OCI-M1 (cell line): Measurements from ENCODE around the gene ENOX1.

Source experiments
- DNase-seq: peaks from one replicate; lab custom pipeline; 2025; lab: John Stamatoyannopoulos, UW

Gene ENOX1

DNA sequence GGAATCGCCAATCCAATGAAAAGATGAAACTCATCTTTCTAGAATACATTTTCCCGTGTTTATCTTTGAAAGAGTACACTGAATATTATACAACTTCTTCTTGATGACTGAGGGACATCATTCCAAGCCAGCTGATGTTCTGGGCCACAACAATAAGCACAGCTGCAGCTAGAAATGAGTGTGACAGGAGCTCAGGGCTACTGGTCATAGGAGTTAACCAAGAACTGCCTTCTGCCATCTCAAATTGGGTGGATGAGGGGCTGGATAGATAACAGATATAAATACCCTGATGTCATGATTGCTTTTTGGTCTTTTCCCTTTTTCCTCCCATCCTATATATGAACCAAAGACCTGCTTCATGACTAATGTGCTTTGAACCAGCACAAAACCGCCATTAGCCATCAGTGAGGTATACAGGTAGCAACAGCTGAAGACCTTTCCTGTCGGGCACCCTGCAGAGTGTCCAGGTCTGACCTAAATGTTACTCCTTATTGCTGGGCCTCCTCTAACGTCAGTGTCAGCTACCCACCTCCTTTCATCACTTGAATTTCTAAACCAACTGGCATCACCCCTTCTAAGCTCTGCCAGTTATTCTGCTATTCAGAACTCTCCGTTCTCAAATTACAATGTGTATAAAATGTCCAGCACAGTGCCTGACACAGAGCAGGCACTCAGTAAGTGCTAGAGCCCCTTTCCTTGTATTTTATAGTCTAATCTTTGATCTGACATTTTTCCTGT is 178.2 kb downstream of the ENOX1 start:
- DNase-seq, result no peak

GRCh38 chr13:43597599-43597945 is 189.2 kb downstream of the ENOX1 start:
- DNase-seq, result no peak

DNA sequence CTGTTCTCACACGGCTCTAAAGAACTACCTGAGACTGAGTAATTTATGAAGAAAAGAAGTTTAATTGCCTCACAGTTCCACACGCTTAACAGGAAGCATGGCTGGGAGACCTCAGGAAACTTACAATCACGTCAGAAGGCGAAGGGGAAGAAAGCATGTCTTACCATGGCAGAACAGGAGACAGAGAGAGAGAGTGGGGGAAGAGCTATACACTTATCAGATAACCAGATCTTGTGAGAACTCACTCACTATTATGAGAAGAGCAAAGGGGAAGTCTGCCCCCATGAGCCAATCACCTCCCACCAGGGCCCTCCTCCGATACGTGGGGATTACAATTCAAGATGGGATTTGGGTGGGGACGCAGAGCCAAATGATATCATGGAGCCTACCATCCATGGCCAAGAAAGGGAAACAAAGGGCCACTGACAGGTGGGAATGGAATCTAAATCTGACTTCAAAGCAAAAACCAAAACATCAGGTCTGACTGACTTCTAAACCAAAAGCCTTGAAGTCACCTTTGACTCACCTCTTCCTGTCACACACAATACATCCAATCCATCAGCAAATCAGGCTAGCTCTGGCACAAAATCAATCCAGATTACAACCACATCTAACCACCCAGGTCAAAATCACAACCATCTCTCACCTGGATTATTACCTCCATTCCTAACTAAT is 189.7 kb downstream of the ENOX1 start:
- DNase-seq, result no peak

- no peak for DNase-seq
Measured at GRCh38 chr13:43596006-43596405, 190.8 kb downstream of the ENOX1 start.

DNA sequence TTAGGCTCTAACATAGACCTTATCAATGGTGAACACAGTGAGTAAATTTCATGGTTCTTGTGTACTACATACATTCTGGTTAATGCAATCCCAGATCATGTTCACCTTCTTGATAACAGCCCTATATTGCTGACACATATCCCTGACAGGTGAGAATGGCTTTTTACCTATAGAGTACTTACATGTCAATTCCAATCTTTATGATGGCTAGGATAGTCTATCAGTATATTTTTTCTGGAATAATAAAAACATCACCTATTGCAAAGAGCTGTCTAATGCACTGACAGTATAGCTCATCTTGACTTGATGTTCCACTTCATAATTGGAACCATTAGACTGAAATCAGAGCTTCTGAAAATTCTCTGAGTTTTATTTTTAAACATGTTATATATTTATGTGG is 199.4 kb downstream of the ENOX1 start:
- no peak for DNase-seq

DNA sequence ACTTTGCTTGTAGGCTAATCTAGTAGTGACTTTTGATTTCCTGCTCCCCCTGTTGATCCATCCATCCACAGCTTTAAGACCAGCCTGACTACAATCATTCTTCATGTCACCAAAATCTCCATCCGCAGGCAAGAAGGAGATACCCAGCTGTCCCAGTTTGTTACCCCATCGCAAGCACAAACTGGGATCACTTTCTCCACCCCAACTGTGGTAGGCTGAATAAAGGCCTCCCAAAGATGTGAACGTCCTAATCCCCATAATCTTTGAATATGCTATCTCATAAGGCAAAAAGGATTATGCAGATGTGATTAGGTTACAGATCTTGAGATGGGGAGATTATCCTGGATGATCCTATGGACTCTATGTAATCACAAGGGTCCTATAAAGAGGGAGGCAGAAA is 202.0 kb downstream of the ENOX1 start:
- no peak for DNase-seq

DNA sequence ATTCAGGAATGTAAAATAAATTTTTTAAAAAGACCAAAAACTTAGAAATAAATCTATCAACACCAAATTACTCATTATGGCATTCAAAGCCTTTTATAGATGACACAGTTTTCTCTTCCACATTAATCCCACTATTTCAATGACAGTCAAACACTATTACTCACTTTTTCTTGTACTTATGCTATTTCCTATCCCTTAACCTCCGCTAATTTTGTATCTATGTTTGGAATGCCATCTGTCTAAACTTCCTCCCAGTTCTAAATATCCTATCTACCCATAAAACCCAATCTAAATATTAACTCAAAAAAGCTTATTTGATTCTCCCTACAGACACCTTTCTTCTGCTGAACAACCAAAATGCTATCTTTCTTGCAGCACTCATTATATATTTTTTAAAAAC is 203.5 kb downstream of the ENOX1 start:
- DNase-seq, result no peak

DNA sequence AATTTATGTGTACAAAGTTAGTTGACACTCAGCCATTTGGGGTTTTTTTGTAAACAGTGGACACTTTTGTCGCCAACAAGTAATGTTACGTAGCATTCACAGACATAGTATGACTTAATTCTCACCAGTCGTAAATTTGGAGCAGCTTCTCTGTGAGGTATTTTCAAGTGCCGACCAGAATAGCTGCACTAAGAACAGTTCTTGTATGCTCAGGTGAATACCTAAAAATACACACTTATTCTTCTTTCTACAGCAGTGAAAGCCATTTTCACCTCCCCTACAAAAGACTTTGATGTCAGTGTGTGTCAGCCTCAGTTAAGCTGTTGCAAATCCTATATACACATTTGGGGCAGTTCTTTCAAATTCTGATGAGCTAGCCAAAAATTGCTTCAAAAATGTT is 206.5 kb downstream of the ENOX1 start:
- DNase-seq, result no peak

DNA sequence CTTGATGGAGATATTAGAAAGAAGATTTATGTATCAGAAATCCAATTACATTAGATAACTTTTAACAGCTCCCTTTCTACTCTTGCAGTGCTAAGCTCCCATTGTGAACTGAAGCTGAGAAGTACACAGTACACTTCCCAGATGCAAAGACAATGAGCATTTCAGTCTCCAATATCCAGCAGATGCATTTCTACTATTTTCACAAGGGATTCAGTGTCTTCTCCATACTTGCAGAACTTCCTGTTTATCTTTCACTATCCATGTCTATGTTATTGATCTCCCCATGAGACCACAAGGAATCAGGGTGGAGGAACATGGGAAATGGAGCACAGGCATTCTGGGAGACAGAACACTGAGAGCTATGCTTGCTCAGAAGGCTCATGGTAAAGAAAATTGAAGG is 207.5 kb downstream of the ENOX1 start:
- DNase-seq, result no peak

DNA sequence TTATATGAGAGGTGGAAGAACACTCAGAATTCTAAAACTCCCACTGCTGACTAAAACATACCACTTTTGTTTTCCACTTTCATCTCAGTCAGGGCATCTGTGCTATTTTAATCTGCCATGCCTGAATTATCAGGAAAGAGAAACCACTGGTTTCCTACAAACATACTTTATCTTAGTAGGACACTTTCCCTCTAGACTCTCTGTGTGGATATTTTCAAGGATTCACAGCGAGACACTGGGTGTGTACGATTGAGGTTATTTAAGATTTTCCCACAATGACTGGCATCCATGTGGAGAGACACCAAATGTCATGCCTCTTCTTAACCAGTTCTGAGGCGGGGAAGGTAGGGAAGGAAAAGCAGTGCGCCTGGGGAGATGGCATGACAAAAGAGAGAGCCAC is 212.2 kb downstream of the ENOX1 start:
- peak; percentile 46 for DNase-seq

DNA sequence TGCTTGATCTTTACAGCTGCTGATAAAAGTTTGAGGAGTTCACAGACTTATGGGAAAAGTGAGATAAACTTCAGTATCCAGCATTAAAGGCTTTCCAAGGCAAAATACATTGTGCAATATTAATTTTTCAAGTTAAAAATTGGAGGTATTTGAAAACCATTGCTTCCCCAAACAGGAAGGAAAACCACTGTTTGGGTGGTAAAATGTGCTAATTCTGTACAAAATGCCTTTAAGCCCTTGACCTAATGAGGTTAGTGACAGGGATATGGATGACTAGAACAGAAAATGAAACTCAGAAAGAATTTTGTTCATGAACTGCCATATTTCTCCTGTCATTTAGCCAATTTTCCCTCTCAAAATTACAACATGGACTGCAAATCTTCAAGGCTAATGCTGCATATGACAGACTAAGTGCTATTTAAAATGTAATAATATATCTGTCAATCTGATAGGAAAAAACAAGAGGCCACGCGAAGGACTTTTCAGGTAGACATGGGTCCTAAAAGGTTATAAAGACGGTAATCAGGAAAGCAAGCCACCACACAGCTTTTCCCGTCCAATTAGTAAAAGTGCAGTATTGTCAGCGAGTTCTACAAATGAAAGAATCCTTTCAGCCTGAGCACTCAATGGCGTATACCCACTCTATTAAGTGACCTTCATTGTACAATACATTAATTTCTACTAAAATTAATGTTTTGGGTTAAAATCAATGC is 212.8 kb downstream of the ENOX1 start:
- peak; percentile 21 for DNase-seq

- no peak for DNase-seq
Measured at GRCh38 chr13:43573361-43573740, 213.4 kb downstream of the ENOX1 start.

DNA sequence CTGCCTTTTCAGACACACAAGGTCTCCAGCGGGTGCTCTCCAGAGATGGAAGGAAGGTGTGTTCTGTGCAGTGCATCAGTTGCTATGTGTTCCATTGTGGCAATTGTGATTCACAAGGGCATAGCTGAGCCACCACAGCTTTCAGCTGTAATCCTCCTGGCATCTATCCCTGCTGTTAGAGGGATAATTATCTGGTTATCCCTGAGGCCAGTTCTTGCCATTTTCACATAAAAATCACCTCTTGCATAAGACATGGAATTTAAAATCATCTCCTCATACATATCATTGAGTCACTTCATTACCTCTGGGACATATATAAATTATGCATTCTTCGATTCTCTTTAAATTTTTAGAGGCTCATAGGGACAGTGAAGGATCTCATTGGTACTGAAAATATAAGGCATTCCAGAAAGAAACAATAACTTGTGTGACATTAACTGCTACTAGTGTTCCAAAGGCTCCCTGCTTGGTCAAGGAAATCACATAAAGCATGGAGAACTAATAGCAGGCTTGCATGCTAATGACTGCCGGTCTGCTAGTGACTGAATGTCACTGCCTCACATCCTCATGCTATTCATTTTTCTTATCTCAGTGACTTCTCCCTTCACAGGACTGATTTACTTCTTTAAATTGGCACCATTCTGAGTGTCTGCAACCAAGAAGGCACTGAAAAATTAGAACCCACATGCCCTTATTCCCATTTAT is 214.0 kb downstream of the ENOX1 start:
- no peak for DNase-seq

GRCh38 chr13:43569658-43570057 is 217.1 kb downstream of the ENOX1 start:
- DNase-seq, result no peak

GRCh38 chr13:43567608-43568007 is 219.2 kb downstream of the ENOX1 start:
- no peak for DNase-seq

- DNase-seq, result peak; percentile 2
Measured at GRCh38 chr13:43564952-43565351, 221.8 kb downstream of the ENOX1 start.

GRCh38 chr13:43561081-43561480 is 225.7 kb downstream of the ENOX1 start:
- DNase-seq, result no peak

GRCh38 chr13:43558939-43559338 is 227.8 kb downstream of the ENOX1 start:
- no peak for DNase-seq

DNA sequence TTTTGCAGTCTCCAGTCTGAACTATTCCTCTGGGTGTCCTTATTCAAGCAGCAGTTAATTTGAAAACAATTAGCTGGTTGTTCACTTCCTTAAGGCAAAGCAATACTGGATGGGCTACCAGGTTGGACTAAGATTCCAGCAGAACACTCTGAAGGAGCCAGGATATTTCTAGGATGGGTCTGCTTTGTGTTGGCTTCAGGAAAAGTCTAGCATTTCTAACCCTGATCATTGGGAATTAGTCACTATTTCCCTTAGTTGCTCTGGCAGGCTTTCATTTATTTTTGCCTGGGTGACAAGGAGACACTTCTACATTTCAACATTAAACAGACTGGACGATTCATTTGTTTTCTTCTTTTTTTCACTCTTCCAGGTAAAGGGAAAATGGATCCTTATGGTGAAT is 228.4 kb downstream of the ENOX1 start:
- DNase-seq, result no peak

DNA sequence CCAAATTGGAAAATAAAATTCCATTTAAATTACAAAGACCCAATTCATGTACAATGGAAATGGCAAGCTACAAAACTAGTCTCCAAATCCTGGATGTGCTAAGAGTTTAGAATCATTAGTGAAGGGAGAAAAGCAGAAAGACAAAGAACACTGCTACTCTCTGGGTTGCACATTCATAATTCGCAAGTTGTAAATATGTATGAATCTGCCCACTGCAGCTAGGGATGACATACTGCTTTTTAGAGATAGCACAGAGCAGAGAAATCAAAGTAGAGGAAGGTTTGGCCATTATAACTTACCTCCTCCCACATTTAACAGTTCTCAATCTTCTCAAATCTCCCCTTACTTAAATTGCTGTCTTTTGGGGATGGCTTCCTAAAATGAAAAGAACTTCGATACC is 231.1 kb downstream of the ENOX1 start:
- no peak for DNase-seq

DNA sequence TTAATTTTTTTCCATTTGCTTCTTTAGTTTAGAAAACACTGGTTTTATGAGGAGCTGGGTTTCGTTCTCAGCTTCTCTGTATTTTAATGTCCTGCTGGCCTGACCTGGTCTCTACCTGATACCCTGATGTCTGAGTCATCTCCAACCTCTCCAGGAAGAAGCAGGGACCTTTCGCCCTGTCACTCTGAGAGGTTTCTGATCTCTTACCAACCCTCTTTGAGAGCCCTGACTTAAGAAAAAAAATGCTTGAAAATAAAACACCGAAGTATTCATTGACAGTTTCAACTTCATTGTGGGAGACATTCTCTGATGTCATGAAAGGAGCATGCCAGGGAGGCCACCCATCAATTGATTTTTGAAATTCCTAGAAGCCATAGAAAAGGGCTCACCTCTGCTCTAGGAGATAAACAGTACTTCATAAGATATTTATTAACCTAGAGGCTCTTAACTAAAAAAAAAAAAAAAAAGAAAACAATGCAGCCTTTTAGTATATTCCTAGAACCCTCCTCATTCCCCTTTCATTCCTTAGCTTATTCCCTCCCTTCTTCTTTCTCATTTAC is 234.8 kb downstream of the ENOX1 start:
- DNase-seq, result no peak

DNA sequence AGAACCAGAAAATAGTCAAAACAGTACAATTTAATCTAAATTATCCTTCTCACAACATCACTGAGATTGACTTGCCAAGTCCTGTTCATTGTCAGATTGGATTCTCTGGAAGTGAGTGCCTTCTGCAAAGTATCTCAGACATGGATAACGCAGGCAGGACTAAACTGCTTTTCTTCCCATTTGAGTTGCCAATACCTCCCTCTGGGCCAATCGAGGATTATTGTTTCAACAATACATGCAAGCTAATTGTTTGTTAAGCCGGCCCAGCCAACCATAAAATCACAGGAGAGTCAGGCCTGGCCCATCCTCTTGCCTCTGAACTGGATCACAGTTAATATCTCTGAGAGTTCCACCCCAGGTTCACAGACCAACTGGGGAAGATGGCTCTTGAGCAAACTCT is 240.0 kb downstream of the ENOX1 start:
- DNase-seq, result no peak
